Measurements from ENCODE around the gene GJB3.
"Not testable (repeated sequence)": the region's sequence is repeated elsewhere in the genome, so short reads cannot be mapped to it uniquely, and the experiment has no call there.

GJB3 gene

DNA sequence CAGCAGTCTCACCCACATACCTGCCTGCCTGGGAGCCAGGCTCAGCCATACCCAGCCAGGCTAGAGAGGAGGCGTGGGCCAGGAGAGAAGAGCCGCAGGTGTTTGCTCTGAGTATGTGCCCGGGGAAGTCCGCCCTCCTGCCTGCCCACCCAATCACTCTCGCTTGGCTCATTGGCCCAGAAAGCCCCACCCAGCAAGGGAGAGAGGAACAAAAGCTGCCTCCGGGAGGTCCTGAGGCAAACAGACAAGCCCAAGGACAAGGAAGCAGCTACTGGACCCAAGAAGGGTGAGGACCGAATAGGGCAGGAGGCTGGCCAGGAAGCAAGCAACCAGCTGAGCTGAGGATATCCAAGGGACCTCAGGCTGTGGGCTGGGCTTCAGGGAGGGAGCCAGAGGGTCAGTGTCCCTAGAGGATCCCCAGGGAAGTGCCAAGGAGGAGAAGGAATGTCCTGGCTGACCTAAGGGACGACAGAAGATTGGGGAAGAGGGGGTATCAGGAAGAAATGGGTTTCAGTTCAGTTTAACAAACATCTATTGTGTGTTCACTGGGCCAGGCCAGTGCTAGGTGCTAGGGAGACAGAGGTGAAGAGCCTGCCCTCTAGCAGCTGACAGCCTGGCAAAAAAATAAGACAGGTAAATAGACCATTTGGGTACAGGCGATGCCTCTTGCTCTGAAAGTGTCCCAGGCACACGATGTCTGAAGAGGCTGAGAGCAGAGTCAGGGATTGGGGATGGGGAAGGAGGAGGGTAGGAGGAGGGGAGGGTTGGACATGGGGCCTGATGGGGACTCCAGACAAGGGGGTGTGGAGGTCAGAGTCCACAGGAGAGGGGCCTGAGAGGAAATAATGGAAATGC lies 21.3 kb upstream of the GJB3 start, which contains the start of gene GJB4:
GJB4 (plus strand) TSS at position 238 of the 855 bp plus-strand sequence. CDS start 1,515 bp downstream, outside the sequence.
- no peak for DNase-seq (ENCODE audit: insufficient read length, low spot score)

DNA sequence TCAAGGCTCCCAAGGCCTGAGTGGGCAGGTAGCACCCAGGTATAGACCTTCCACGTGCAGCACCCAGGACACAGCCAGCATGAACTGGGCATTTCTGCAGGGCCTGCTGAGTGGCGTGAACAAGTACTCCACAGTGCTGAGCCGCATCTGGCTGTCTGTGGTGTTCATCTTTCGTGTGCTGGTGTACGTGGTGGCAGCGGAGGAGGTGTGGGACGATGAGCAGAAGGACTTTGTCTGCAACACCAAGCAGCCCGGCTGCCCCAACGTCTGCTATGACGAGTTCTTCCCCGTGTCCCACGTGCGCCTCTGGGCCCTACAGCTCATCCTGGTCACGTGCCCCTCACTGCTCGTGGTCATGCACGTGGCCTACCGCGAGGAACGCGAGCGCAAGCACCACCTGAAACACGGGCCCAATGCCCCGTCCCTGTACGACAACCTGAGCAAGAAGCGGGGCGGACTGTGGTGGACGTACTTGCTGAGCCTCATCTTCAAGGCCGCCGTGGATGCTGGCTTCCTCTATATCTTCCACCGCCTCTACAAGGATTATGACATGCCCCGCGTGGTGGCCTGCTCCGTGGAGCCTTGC lies 19.7 kb upstream of the GJB3 start:
- DNase-seq (ENCODE audit: insufficient read length, low spot score) (no peak), FAIRE-seq (no peak)

More for the DNA sequence above, 21.3 kb upstream of the GJB3 start, which contains the start of gene GJB4:
- no peak for FAIRE-seq

DNA sequence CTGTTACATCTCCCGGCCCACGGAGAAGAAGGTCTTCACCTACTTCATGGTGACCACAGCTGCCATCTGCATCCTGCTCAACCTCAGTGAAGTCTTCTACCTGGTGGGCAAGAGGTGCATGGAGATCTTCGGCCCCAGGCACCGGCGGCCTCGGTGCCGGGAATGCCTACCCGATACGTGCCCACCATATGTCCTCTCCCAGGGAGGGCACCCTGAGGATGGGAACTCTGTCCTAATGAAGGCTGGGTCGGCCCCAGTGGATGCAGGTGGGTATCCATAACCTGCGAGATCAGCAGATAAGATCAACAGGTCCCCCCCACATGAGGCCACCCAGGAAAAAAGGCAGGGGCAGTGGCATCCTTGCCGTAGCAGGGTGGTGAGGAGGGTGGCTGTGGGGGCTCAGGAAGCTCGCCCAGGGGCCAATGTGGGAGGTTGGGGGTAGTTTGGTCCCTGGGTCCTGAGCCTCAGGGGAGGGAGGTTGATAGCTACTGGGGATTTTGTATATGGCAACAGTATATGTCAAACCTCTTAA lies 19.2 kb upstream of the GJB3 start:
- FAIRE-seq, result no peak
- no peak for DNase-seq (ENCODE audit: insufficient read length, low spot score)

DNA sequence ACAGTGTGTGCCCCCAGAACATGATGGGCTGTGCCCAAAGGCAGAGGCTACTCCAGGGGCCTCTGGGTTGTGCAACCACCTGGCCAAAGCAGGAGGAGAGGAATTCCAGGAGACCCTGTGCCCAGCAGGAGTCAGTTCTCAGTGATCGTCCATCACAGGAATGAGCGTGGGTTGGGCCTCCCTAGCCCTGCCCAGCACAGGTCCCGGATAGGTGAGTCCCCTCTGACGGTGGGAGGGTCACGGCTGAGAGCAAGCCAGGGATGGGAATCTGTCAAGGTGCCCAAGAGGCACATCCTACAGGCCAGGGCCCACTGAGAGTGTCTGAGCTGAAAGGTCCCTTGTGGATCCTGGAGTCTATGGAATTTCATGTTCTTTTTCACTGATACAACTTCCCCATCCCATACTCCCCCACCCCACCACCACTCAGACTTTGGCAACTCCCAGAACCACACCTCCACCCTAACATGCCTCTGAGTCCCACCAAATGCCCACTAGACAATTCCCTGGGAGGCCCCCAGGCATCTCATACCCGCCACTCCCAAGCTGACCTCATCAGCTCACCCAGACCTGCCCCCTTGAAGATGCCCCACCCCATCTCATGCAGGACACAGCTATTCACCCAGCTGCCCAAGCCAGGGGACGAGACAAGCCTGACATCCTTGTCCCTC lies 18.4 kb upstream of the GJB3 start:
- DNase-seq (ENCODE audit: insufficient read length, low spot score) (no peak), FAIRE-seq (no peak)

DNA sequence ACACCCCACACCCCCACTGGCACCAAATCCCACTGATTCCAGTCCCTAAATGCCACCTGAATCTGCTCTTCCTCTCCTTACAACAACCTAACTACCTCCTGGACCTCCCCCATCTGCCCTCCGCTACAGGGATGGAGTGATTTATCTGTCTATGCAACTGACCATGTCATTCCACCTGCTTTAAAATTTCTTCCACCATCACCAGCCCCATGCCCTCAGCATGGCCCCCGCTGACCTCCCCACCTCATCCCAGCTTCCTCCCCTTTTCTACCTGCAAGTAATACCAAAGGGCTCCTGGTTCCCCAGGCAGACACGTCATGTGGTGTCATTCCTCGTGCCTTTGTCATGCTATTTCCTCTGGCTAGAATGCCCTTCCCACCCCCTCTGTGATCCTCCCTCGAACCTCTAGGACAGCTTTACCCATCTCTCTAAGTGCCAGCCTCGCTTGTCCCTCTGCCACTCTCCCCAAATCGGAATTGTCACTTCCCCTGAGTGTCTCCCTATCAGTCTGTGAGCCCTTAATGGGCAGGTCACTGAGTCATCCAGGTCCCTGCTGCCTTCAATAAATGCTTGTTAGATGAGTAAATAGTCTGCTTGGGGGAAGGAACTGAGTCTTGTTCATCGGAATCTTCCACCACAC lies 17.8 kb upstream of the GJB3 start:
- FAIRE-seq (no peak), DNase-seq (ENCODE audit: insufficient read length, low spot score) (no peak)

DNA sequence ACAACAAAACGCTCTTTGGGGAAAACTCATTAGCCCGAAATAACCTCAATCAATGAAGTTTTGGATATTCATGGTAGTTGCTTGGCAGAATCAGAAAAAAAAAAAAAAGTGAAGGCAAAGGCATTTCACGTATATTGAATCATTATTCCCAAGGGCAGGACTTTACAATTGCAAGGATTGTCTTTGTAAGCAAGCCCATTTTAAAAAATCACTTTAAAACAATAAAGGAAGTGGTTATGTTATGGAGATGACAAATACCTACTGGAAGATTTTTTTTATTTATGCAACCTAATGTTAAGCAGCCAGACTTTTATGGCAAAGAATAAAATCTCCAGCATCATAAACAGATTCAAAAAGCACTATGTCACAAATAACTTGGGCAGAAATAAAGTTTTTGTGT lies 12.2 kb upstream of the GJB3 start:
- FAIRE-seq (no peak), DNase-seq (ENCODE audit: insufficient read length, low spot score) (no peak)

GRCh38 chr1:34770891-34771504 lies 10.0 kb upstream of the GJB3 start:
- FAIRE-seq (no peak), DNase-seq (ENCODE audit: insufficient read length, low spot score) (no peak)

DNA sequence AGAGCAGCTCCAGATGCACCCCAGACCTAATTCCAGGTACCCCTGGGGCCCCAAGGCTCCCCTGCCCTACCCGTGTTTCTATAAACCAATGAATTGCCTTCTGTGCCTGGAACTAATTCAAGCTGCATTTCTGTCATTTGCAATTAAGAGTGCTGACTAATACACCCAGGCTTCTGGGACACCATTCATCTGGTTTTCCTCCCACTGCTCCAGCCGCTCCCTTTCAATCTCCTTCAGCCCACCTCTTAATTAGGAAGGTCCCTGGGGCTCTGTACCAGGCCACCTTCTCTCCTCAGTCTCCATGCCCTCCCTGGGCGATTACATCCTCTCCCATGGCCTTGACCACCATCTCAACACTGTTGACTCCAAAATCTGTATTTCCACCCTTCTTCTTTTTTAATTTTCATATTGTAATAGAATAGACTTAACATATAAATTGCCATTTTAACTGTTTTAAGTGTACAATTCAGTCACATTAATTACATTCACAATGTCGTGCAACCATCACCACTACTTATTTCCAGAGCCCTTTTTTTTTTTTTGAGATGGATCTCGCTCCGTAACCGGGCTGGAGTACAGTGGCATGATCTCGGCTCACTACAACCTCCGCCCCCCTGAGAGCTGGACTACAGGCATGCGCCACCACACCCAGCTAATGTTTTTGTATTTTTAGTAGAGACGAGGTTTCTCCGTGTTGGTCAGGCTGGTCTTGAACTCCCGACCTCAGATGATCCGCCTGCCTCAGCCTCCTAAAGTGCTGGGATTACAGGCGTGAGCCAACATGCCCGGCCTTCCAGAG lies 9.2 kb upstream of the GJB3 start:
- DNase-seq (ENCODE audit: insufficient read length, low spot score) (no peak), FAIRE-seq (no peak)

GRCh38 chr1:34773114-34773513 lies 7.9 kb upstream of the GJB3 start:
- FAIRE-seq, result not testable (repeated sequence)

GRCh38 chr1:34774957-34775356 lies 6.1 kb upstream of the GJB3 start:
- no peak for DNase-seq (ENCODE audit: insufficient read length, low spot score)
- no peak for FAIRE-seq

More at GRCh38 chr1:34773114-34773513, 7.9 kb upstream of the GJB3 start:
- not testable (repeated sequence) for DNase-seq (ENCODE audit: insufficient read length, low spot score)

- DNase-seq (ENCODE audit: insufficient read length, low spot score), result no peak
- no peak for FAIRE-seq
These were observed 4.1 kb upstream of the GJB3 start for GRCh38 chr1:34776911-34777310.

GRCh38 chr1:34777519-34778321 lies 3.3 kb upstream of the GJB3 start:
- FAIRE-seq, result no peak

GRCh38 chr1:34778381-34778780 lies 2.6 kb upstream of the GJB3 start:
- no peak for FAIRE-seq
- DNase-seq (ENCODE audit: insufficient read length, low spot score), result no peak

More at GRCh38 chr1:34777519-34778321, 3.3 kb upstream of the GJB3 start:
- no peak for DNase-seq (ENCODE audit: insufficient read length, low spot score)

GRCh38 chr1:34779005-34779404 lies 2.0 kb upstream of the GJB3 start:
- FAIRE-seq, result no peak
- DNase-seq (ENCODE audit: insufficient read length, low spot score), result no peak

GRCh38 chr1:34779526-34779925 lies 1.5 kb upstream of the GJB3 start:
- FAIRE-seq (no peak), DNase-seq (ENCODE audit: insufficient read length, low spot score) (no peak)

DNA sequence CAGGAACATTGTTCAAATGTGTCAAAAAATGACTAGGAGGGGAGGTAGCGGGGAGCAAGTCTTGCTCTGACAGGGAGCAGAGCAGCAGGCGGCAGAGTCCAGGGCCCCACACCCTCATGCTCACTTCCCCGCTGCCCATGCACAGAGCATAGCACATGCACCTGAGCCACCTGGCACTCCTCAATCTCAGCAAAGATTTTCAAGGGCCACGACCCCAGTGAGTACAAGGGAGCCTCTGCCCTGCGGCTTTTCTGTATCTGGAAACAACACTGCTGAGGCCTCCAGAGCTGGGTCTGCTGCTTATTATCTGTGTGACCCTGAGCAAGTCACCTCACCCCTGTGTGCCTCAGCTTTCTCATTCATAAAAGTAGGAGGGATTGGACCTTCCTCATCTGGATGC lies 1.1 kb upstream of the GJB3 start:
- FAIRE-seq, result no peak
- no peak for DNase-seq (ENCODE audit: insufficient read length, low spot score)

- DNase-seq (ENCODE audit: insufficient read length, low spot score), result no peak
- FAIRE-seq, result no peak
These were observed 486 bp upstream of the GJB3 start for GRCh38 chr1:34780528-34780927.

DNA sequence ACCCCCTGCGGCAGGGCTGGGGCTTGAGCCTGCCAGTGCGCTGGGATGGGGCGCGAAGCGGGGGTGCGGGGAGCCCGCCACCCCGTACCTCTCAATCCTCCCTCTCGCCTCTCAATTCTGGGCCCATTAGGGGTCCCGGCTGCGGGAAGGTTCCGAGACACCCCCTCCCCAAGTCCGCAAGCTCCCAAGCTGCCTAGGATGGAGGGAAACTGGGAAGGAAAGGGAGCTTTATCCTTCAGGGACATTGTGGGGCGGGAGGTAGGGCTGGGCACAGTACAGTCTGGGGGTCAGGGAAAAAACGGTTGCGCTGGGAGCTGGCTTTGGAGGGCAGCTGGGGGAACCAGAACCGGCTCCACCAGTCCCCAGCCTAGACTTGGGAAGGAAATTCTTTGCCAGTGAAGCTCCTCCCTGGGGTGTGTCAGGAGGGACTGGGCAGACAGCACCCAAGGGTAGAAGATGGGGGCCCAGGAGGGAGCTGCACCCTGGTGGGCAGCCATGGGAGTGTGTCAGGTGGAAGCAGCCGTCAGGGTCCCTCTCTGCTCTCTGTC lies 904 bp downstream of the GJB3 start:
- FAIRE-seq (no peak), DNase-seq (ENCODE audit: insufficient read length, low spot score) (no peak)
